Type B pancreatic cell (in vitro differentiated cells): Measurements from ENCODE around the gene CMSS1. TPM values are rescaled to one million over a fixed set of nuclear protein-coding genes. Genes with fewer than 3 reads are reported as not detected.
A peak's percentile ranks its signal among the peaks of the same experiment; 100 is the strongest.

ENCODE experiments used
- DNase-seq: peaks from one replicate; pipeline ENCODE4 v3.0.0; 2021; ENCODE audit warnings: mixed read lengths; ENCODE audit not compliant: unreplicated experiment; ENCODE audit errors: extremely low spot score
- H3K27ac Mint-ChIP-seq: 2 replicates; pipeline ENCODE4 v1.8.0; 2021; ENCODE audit warnings: mild to moderate bottlenecking, mixed read lengths
- H3K27me3 Mint-ChIP-seq: 2 replicates; pipeline ENCODE4 v1.8.0; 2021; ENCODE audit warnings: mixed read lengths
- H3K36me3 Mint-ChIP-seq: 2 replicates; pipeline ENCODE4 v1.8.0; 2021; ENCODE audit warnings: mixed read lengths
- H3K4me1 Mint-ChIP-seq: one replicate; pipeline ENCODE4 v1.8.0; 2021; ENCODE audit warnings: mixed read lengths; ENCODE audit not compliant: unreplicated experiment
- H3K4me3 Mint-ChIP-seq: 2 replicates; pipeline ENCODE4 v1.8.0; 2021; ENCODE audit warnings: mild to moderate bottlenecking, mixed read lengths
- H3K9me3 Mint-ChIP-seq: 2 replicates; pipeline ENCODE4 v1.8.0; 2021; ENCODE audit warnings: mixed read lengths
- total RNA-seq: library from RNA; stranded (reverse); gene quantifications from 2 replicates; pipeline ENCODE4 v1.2.1, GENCODE V29; 2021; ENCODE audit warnings: low replicate concordance
- TF ChIP-seq, protein P1 (sequence below): fragments of 200-600 bp; sonication (generic); conservative IDR thresholded peaks from 2 replicates; pipeline ENCODE4 v1.5.0; 2021; ENCODE audit warnings: antibody characterized with exemption, mild to moderate bottlenecking

The CMSS1 gene
- total RNA-seq, 1 donor from 2014 or later, result 34.1 TPM

DNA sequence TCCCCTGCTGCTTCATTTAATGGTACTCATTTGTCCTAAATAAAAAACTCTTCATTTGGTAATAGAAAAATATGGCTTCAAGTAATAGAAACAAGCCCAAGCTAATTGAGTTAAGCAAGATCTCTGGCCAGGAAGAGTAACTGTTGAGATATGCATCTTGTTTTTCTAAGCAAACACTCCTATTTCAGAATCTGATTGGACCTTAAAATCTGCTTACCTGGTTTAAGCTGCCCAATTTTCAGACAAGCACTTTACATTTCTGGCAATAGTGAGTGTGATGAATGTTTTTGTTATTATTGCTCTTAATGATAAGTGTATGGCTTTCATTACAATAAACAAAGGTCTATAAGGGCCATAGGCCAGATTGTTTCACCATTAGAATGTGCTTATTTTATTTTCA lies 86.2 kb downstream of the CMSS1 start:
- peaks cover 27% of the 10 kb centered on the region for H3K4me1 Mint-ChIP-seq

DNA sequence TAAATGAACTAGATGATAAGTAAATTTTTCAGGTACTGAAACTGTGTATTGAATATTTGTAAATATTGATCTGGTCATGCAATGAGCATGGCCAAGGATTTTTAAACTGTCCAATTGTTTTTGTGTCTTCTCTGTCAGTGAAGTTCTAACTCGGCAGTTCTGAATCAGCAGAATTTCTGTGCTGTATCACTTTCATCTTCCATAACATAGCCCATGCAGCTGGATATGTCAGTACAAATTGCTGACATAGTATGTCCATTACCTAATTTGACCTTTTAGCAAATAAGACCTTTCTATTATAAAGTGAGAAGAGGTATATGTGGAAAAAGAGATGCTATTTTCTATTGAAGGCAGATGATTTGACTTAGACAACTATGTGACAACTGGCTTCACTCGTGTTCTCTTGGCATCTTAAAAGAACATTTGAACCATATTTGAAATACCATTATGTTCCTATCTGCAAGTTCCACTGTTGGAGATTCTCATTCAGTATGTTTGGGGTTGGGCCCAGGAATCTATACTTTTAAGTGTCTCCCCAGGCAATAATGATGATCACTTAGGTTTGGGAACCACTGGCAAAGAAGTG lies 90.4 kb downstream of the CMSS1 start:
- H3K9me3 Mint-ChIP-seq, result peaks cover 6% of the 10 kb centered on the region
- no peaks in the 10 kb centered on the region for H3K27me3 Mint-ChIP-seq
- peaks cover 37% of the 10 kb centered on the region for H3K4me1 Mint-ChIP-seq
- H3K27ac Mint-ChIP-seq, result no peak overlapping the region
- no peak for DNase-seq
- TF ChIP-seq, protein P1, sequence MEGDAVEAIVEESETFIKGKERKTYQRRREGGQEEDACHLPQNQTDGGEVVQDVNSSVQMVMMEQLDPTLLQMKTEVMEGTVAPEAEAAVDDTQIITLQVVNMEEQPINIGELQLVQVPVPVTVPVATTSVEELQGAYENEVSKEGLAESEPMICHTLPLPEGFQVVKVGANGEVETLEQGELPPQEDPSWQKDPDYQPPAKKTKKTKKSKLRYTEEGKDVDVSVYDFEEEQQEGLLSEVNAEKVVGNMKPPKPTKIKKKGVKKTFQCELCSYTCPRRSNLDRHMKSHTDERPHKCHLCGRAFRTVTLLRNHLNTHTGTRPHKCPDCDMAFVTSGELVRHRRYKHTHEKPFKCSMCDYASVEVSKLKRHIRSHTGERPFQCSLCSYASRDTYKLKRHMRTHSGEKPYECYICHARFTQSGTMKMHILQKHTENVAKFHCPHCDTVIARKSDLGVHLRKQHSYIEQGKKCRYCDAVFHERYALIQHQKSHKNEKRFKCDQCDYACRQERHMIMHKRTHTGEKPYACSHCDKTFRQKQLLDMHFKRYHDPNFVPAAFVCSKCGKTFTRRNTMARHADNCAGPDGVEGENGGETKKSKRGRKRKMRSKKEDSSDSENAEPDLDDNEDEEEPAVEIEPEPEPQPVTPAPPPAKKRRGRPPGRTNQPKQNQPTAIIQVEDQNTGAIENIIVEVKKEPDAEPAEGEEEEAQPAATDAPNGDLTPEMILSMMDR, result no peak
- no peak overlapping the region for H3K4me3 Mint-ChIP-seq
- peaks cover 9% of the 10 kb centered on the region for H3K36me3 Mint-ChIP-seq

More for the DNA sequence above, 86.2 kb downstream of the CMSS1 start:
- Mint-ChIP-seq H3K9me3 (peaks cover 6% of the 10 kb centered on the region), H3K27me3 (no peaks in the 10 kb centered on the region), H3K27ac (peak overlapping the region; percentile 32), H3K4me3 (no peak overlapping the region), H3K36me3 (peaks cover 7% of the 10 kb centered on the region)
- TF ChIP-seq, protein P1, result no peak
- DNase-seq, result no peak

DNA sequence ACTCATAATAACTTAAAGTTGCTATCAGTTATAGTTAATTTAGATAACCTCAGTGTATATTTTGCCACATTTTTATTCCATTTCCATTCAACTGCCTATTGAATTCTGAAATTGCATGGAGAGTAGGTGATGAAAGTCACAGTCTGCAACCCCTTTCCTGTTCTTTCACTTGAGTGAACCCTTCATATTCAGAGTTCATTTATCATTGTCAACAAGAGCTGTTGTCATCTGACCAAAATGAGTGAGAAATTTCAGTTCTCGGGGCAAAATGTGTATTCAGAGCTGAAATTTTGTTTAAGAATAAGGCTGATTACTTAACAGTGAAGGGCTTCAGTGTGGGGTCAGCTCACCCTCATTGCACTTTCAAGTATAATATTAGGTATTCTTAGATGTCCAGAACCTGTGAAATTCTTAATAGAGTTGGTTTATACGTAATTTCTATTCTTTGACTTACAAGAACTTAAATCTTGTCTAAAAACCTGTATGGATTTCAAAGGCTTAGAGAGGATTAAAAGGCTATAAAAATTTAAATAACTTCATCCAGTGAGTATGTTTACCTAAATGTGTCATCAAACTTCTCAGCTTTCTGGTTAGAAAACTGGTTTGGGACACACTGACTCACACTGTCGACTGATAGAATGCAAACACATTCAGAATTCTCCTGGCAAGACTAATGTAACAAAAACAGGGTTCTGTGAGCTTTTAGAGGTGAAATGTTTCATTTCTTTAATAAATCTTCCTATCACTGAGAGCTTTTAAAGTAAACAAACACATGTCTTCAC lies 92.2 kb downstream of the CMSS1 start:
- DNase-seq, result no peak
- no peak overlapping the region for H3K27ac Mint-ChIP-seq
- peaks cover 11% of the 10 kb centered on the region for H3K36me3 Mint-ChIP-seq
- H3K9me3 Mint-ChIP-seq, result peaks cover 4% of the 10 kb centered on the region
- H3K4me3 Mint-ChIP-seq, result no peak overlapping the region
- TF ChIP-seq, protein P1, result no peak
- H3K27me3 Mint-ChIP-seq, result no peaks in the 10 kb centered on the region
- peaks cover 31% of the 10 kb centered on the region for H3K4me1 Mint-ChIP-seq

DNA sequence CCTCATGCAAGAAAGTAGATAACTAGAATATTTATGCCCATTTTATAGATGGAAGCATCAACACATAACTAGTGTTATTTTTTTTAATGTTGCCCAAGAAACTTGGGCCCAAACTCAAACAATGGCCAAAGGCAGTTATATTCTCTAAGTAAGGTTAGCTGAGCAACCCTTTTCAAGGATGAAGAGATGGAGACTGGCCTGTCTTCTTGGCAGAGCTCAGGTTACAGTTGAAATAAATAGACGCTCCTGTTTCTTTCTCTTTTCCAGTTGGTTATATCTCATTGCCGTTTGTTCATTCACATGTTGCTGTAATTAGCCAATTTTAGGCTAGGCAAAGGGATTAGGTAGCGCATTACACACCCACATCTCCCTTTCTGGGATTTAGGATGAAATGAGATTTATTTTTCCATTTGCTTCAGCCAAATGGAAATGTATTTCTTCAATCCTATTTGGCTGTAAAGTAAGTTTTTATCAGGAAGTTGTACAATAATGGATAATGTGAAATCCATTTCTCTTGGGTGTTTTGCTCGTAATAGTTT lies 93.2 kb downstream of the CMSS1 start:
- H3K27ac Mint-ChIP-seq, result no peak overlapping the region
- no peak overlapping the region for H3K4me3 Mint-ChIP-seq
- no peak for DNase-seq
- H3K27me3 Mint-ChIP-seq, result no peaks in the 10 kb centered on the region
- peaks cover 7% of the 10 kb centered on the region for H3K36me3 Mint-ChIP-seq
- H3K9me3 Mint-ChIP-seq, result no peaks in the 10 kb centered on the region
- TF ChIP-seq, protein P1, result no peak
- H3K4me1 Mint-ChIP-seq, result peaks cover 33% of the 10 kb centered on the region

DNA sequence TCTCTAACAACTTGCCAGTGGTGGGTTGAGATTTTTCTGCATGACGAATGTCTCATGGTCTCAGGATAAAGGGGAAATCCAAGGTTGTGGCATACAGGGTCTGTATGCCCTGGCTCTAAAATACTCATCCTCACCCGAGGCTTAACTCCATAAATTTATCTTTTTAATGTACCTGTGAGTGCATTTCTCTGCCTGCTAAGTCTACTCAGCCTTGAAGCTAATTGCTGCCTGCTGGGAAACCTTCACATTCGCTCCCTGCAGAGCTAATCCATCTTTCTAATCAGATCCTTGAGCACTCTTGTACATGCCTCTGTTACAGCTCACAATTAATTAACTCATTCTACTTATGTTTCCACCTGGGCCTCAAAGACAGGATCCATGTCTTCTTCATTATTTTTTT lies 93.8 kb downstream of the CMSS1 start:
- TF ChIP-seq, protein P1, result no peak
- H3K4me1 Mint-ChIP-seq, result peaks cover 35% of the 10 kb centered on the region
- H3K27ac Mint-ChIP-seq, result no peak overlapping the region
- H3K36me3 Mint-ChIP-seq, result peaks cover 8% of the 10 kb centered on the region
- H3K4me3 Mint-ChIP-seq, result no peak overlapping the region
- no peaks in the 10 kb centered on the region for H3K27me3 Mint-ChIP-seq
- no peaks in the 10 kb centered on the region for H3K9me3 Mint-ChIP-seq
- DNase-seq, result no peak
